DOHH2 (cell line): ENCODE data around the gene ODAD2.

Source experiments
- EZH2phosphoT487 ChIP-seq: fragments of 200-600 bp; sonication (generic); IDR thresholded peaks from 2 replicates; pipeline ENCODE4 v1.6.1; 2017; ENCODE audit warnings: borderline replicate concordance, mild to moderate bottlenecking, antibody characterized with exemption, low read length, moderate library complexity, mixed read lengths
- TF ChIP-seq, protein P1 (sequence below): fragments of 200-600 bp; sonication (generic); IDR thresholded peaks from one replicate; pipeline ENCODE4 v1.5.1; 2014; ENCODE audit warnings: antibody characterized with exemption, mild to moderate bottlenecking, low read depth, low read length; ENCODE audit not compliant: poor library complexity, severe bottlenecking

DNA sequence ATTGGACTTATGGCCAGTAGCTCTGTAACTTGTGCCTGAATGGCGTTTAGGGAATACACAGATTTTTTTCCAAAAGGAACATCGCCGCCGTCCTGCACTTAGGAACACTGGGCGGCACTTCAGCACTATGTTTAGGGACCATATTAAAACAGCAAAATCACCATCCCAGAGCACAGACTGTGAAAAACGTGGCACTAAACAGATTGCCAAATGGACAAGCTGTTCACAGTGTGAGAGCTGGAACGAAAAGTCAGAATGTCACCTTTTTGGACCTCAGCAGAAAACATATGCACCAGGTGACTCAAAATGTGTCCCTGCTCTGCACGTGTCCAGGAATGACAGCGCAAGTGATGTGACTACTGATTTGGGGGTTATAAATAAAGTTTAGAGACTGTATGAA, 87.9 kb downstream of the ODAD2 start:
- TF ChIP-seq, protein P1, sequence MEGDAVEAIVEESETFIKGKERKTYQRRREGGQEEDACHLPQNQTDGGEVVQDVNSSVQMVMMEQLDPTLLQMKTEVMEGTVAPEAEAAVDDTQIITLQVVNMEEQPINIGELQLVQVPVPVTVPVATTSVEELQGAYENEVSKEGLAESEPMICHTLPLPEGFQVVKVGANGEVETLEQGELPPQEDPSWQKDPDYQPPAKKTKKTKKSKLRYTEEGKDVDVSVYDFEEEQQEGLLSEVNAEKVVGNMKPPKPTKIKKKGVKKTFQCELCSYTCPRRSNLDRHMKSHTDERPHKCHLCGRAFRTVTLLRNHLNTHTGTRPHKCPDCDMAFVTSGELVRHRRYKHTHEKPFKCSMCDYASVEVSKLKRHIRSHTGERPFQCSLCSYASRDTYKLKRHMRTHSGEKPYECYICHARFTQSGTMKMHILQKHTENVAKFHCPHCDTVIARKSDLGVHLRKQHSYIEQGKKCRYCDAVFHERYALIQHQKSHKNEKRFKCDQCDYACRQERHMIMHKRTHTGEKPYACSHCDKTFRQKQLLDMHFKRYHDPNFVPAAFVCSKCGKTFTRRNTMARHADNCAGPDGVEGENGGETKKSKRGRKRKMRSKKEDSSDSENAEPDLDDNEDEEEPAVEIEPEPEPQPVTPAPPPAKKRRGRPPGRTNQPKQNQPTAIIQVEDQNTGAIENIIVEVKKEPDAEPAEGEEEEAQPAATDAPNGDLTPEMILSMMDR, result no peak
- TF ChIP-seq EZH2phosphoT487, result no peak
